GM12878 (cell line): ENCODE measurements around the gene LIN37. TPM values are rescaled to one million over a fixed set of nuclear protein-coding genes. Genes with fewer than 3 reads are reported as not detected.

Experiments used
- ATAC-seq: fragments of 200-7000 bp; cut with Tn5 transposase; 3 replicates; pipeline ENCODE4 v1.9.1; 2020; ENCODE audit warnings: mild to moderate bottlenecking, moderate library complexity
- BruUV-seq: library from RNA; stranded (reverse); fragments of 400-500 nt; replicated peaks from 2 replicates; lab custom pipeline; 2021; lab: Mats Ljungman, UMichigan
- CTCF ChIA-PET: fragments of 300-600 bp; sonication (Branson Sonifier 250); formaldehyde crosslinking; extraction: SDS; loops from one replicate; lab custom pipeline; 2021; ENCODE audit warnings: inconsistent platforms; lab: Yijun Ruan, JAX
- POLR2A ChIA-PET: fragments of 350-600 bp; formaldehyde crosslinking; extraction: SDS; loops from one replicate; lab custom pipeline; 2021; ENCODE audit warnings: inconsistent platforms; lab: Charles Lee
- RAD21 ChIA-PET: fragments of 300-600 bp; sonication (Branson Sonifier 250); formaldehyde crosslinking; loops from one replicate; lab custom pipeline; 2023; ENCODE audit warnings: antibody characterized with exemption; ENCODE audit not compliant: unreplicated experiment; lab: Charles Lee
- SMC1A ChIA-PET: fragments of 300-600 bp; sonication (Branson Sonifier 250); formaldehyde crosslinking; loops from one replicate; lab custom pipeline; 2023; ENCODE audit not compliant: unreplicated experiment, uncharacterized antibody; lab: Charles Lee
- DNase-seq: peaks from one replicate; pipeline ENCODE4 v3.0.0-alpha.2; 2011; ENCODE audit warnings: low read depth, low spot score
- FAIRE-seq: peaks from 3 replicates; lab custom pipeline; 2011; peaks lifted over from hg19 to GRCh38; lab: Jason Lieb, UNC
- H2AFZ ChIP-seq: 2 replicates; pipeline ENCODE4 v1.6.0; 2011; ENCODE audit warnings: low read depth, low read length, control low read depth; ENCODE audit not compliant: control insufficient read depth
- H3K27ac ChIP-seq: 2 replicates; pipeline ENCODE4 v1.5.1; 2011; ENCODE audit warnings: control low read depth; ENCODE audit not compliant: control insufficient read depth, insufficient read depth
- H3K27me3 ChIP-seq, 2 experiments: replicated peaks in 1 of 2; 2 replicates each; pipeline versions ENCODE4 v1.6.0 to v1.6.1; 2011; ENCODE audit warnings: low read length in 1 of 2; ENCODE audit not compliant: control insufficient read depth in 2 of 2, insufficient read depth in 2 of 2
- H3K36me3 ChIP-seq, 2 experiments: 2 replicates each; pipeline ENCODE4 v1.5.1; 2011; ENCODE audit warnings: low read length in 1 of 2; ENCODE audit not compliant: control insufficient read depth in 2 of 2, insufficient read depth in 2 of 2
- H3K4me1 ChIP-seq: 2 replicates; pipeline ENCODE4 v1.6.1; 2011; ENCODE audit warnings: mild to moderate bottlenecking, low read length, moderate library complexity, mixed read lengths; ENCODE audit not compliant: control insufficient read depth, insufficient read depth
- H3K4me2 ChIP-seq: 2 replicates; pipeline ENCODE4 v1.6.0; 2011; ENCODE audit warnings: control low read depth; ENCODE audit not compliant: control insufficient read depth, insufficient read depth
- H3K4me3 ChIP-seq: fragments of 200-600 bp; sonication (generic); 2 replicates; pipeline ENCODE4 v1.5.1; 2016
- H3K79me2 ChIP-seq: 2 replicates; pipeline ENCODE4 v1.6.0; 2011; ENCODE audit warnings: low read length; ENCODE audit not compliant: control insufficient read depth, insufficient read depth
- H3K9ac ChIP-seq: 2 replicates; pipeline ENCODE4 v1.8.0; 2011; ENCODE audit warnings: low read length, control low read depth, mixed read lengths; ENCODE audit not compliant: control insufficient read depth, insufficient read depth
- H3K9me3 ChIP-seq: replicated peaks from 3 replicates; pipeline ENCODE4 v1.5.1; 2011; ENCODE audit warnings: mild to moderate bottlenecking, low read length; ENCODE audit not compliant: control insufficient read depth, insufficient read depth
- H4K20me1 ChIP-seq: 2 replicates; pipeline ENCODE4 v1.6.0; 2011; ENCODE audit not compliant: control insufficient read depth, insufficient read depth
- ATF7 ChIP-seq: fragments of 450-650 bp; IDR thresholded peaks from 2 replicates; pipeline ENCODE4 v1.6.1; 2016; ENCODE audit warnings: low read depth, mild to moderate bottlenecking
- CEBPZ ChIP-seq: fragments of 150-350 bp; IDR thresholded peaks from 2 replicates; pipeline ENCODE4 v1.6.1; 2016; ENCODE audit warnings: low read depth, low read length
- CREB1 ChIP-seq: IDR thresholded peaks from 2 replicates; pipeline ENCODE4 v1.6.1; 2012; ENCODE audit warnings: low read depth, mild to moderate bottlenecking, inconsistent platforms
- NFYA ChIP-seq: IDR thresholded peaks from 2 replicates; pipeline ENCODE4 v1.6.1; 2011; ENCODE audit warnings: low read depth, mild to moderate bottlenecking, low read length, improper control_type of control experiment, borderline replicate concordance
- NRF1 ChIP-seq: conservative IDR thresholded peaks from 2 replicates; pipeline ENCODE4 v1.6.1; 2011; ENCODE audit warnings: mild to moderate bottlenecking, low read depth, low read length, improper control_type of control experiment
- TARDBP ChIP-seq: IDR thresholded peaks from 2 replicates; pipeline ENCODE4 v1.6.1; 2016; ENCODE audit warnings: borderline replicate concordance
- ZZZ3 ChIP-seq: IDR thresholded peaks from 2 replicates; pipeline ENCODE4 v1.6.1; 2011; ENCODE audit warnings: low read depth; ENCODE audit not compliant: control insufficient read depth, insufficient read length
- WGBS: methylation state at CpG from one replicate; pipeline ENCODE4 v1.1.6; 2016; ENCODE audit warnings: low lambda C conversion rate; ENCODE audit not compliant: insufficient replicate concordance, insufficient coverage; ENCODE audit errors: missing lambda C conversion rate; 5-methylcytosine and 5-hydroxymethylcytosine counted together
- in situ Hi-C: fragments of 300-500 bp; cut with MboI; formaldehyde crosslinking; loops from 9 replicates; pipeline ENCODE4 v1.14.3; 2018; ENCODE audit warnings: mixed read lengths
- intact Hi-C: fragments of 100-400 bp; cut with micrococcal nuclease; formaldehyde crosslinking; loops from one replicate; pipeline ENCODE4 v1.14.2; 2022; ENCODE audit not compliant: unreplicated experiment
- polyA plus RNA-seq, 11 experiments: library from polyadenylated mRNA; depleted of rRNA in 4 of 11; unstranded in 6 of 11; stranded (reverse) in 5 of 11; fragments of >200 nt; fragmentation: Nextera tagmentation in 4 of 11; fragmentation: Illumina TruSeq in 1 of 11; extraction: Ambion mirVana in 4 of 11; extraction: Trizol in 1 of 11; gene quantifications; 1 replicate in 1 of 11; 2 replicates in 10 of 11; pipeline versions ENCODE4 v1.2.1 to v1.2.3, GENCODE V29; 2011 to 2016; ENCODE audit warnings: inconsistent platforms in 2 of 11, missing spikeins in 2 of 11, low read depth in 1 of 11
- total RNA-seq, 4 experiments: library from RNA; depleted of rRNA in 3 of 4; stranded (reverse); fragments of >200 nt in 3 of 4; fragmentation: Illumina TruSeq in 1 of 4; extraction: Trizol in 1 of 4; gene quantifications; 2 replicates each; pipeline versions ENCODE4 v1.2.1 to v1.2.3, GENCODE V29; 2013 to 2021
- TF ChIP-seq, protein P1 (sequence below): fragments of 450-650 bp; formaldehyde crosslinking; IDR thresholded peaks from 2 replicates; pipeline ENCODE4 v1.4.0; 2020; ENCODE audit warnings: mild to moderate bottlenecking, moderate library complexity
- TF ChIP-seq, protein P2 (sequence below): fragments of 450-650 bp; IDR thresholded peaks from 2 replicates; pipeline ENCODE4 v1.6.1; 2016; ENCODE audit warnings: mild to moderate bottlenecking

LIN37 gene
- total and polyA plus RNA-seq, 10 of the 15 experiments (the other 5 are each of a cell fraction or from before 2014, with no cell fraction given) = 0.69 to 11.9 (median 7.6) TPM

DNA sequence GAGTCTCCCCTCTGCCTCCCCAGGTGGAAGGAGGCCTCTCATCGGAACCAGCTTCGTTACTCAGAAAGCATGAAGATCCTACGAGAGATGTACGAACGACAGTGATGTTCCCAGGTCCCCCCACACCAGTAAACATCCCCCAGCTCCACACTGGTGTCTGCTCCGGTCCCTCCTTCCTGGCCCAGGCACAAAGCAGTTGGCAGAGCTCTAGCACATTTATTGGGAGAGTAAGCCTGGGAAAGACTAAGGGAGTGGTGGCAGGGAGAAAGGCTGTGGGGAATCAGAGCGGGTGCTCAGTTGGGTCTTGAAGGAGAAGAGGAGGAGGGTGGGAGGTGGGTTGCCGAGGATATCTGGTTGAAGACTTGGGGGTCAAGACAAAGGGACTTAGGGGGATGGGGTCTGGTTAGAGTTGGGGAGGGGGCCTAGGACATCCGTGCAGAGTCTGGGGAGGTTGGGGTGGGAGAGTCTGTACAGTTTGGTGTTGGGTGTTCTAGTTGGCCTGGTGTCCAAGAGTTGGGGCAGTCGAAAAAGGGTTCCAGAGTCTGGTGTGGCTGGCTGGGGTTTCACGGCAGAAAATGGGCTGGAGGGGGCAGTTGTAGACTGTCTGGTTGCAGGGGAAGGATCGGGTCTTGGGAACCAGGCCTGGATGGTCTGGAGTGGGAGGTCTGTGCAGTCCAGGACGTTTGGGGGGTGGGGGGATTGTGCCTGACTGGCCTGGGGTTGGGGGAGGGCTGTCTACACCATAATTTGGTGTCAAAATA lies 6.2 kb downstream of the LIN37 start:
- DNase-seq (no peak), FAIRE-seq (no peak), ATAC-seq (no peak)
- peaks cover 11% of the 10 kb centered on the region for H3K79me2 ChIP-seq
- no peak overlapping the region for H3K4me3 ChIP-seq
- H3K36me3 ChIP-seq = peaks cover 0 to 2% of the 10 kb centered on the region in 2 experiments; a peak in 2 of 4 replicates
- 79% methylated on average over 12 of the region's 13 CpGs for WGBS
- H3K27me3 ChIP-seq = no peaks in the 10 kb centered on the region
- no peaks in the 10 kb centered on the region for H4K20me1 ChIP-seq
- in situ Hi-C loops = no loop called here
- no peak overlapping the region for H3K4me2 ChIP-seq
- H3K27ac ChIP-seq = no peak overlapping the region
- CTCF ChIA-PET = no interaction called here
- SMC1A ChIA-PET = no interaction called here
- no peaks in the 10 kb centered on the region for H3K9me3 ChIP-seq
- intact Hi-C loops = no loop called here
- no peak overlapping the region for H3K9ac ChIP-seq
- POLR2A ChIA-PET = no interaction called here
- no TSS peak for BruUV-seq
- TF ChIP-seq, protein P1, sequence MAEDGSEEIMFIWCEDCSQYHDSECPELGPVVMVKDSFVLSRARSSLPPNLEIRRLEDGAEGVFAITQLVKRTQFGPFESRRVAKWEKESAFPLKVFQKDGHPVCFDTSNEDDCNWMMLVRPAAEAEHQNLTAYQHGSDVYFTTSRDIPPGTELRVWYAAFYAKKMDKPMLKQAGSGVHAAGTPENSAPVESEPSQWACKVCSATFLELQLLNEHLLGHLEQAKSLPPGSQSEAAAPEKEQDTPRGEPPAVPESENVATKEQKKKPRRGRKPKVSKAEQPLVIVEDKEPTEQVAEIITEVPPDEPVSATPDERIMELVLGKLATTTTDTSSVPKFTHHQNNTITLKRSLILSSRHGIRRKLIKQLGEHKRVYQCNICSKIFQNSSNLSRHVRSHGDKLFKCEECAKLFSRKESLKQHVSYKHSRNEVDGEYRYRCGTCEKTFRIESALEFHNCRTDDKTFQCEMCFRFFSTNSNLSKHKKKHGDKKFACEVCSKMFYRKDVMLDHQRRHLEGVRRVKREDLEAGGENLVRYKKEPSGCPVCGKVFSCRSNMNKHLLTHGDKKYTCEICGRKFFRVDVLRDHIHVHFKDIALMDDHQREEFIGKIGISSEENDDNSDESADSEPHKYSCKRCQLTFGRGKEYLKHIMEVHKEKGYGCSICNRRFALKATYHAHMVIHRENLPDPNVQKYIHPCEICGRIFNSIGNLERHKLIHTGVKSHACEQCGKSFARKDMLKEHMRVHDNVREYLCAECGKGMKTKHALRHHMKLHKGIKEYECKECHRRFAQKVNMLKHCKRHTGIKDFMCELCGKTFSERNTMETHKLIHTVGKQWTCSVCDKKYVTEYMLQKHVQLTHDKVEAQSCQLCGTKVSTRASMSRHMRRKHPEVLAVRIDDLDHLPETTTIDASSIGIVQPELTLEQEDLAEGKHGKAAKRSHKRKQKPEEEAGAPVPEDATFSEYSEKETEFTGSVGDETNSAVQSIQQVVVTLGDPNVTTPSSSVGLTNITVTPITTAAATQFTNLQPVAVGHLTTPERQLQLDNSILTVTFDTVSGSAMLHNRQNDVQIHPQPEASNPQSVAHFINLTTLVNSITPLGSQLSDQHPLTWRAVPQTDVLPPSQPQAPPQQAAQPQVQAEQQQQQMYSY (CRISPR knock-in tag) = no peak
- TF ChIP-seq CEBPZ (no peak), ZZZ3 (no peak), TARDBP (no peak), ATF7 (no peak), NRF1 (no peak), NFYA (no peak), CREB1 (no peak)
- TF ChIP-seq, protein P2, sequence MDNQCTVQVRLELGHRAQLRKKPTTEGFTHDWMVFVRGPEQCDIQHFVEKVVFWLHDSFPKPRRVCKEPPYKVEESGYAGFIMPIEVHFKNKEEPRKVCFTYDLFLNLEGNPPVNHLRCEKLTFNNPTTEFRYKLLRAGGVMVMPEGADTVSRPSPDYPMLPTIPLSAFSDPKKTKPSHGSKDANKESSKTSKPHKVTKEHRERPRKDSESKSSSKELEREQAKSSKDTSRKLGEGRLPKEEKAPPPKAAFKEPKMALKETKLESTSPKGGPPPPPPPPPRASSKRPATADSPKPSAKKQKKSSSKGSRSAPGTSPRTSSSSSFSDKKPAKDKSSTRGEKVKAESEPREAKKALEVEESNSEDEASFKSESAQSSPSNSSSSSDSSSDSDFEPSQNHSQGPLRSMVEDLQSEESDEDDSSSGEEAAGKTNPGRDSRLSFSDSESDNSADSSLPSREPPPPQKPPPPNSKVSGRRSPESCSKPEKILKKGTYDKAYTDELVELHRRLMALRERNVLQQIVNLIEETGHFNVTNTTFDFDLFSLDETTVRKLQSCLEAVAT = no peak
- peaks cover 15% of the 10 kb centered on the region for H3K4me1 ChIP-seq
- RAD21 ChIA-PET = no interaction called here
- H2AFZ ChIP-seq = no peak overlapping the region
